ENCODE measurements around the gene RNF144B.
"Not testable (repeated sequence)": the region's sequence is repeated elsewhere in the genome, so short reads cannot be mapped to it uniquely, and the experiment has no call there.

The RNF144B gene

GRCh38 chr6:18409602-18410001 is 22.5 kb downstream of the RNF144B start:
- DNase-seq (ENCODE audit: low read depth): not testable (repeated sequence)

DNA sequence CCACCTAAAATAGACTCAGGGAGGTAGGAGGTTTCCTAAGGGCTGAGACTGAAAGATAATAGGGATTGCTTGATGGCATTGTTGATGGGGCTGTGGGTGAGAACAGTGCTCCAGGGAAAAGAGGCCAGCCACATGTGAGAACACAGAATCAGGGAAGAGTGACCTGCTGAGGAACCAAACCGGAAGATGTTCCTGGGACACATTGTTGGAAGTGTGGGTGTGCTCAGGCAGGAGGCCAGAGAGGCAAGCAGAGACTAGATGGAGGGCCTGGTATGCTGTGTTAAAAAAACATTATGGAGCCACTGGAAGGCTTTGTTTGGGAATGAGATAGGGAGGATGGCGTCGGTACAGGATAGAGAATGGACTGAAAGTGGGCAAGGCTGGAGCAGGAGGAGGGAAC is 23.3 kb downstream of the RNF144B start:
- no peak for DNase-seq (ENCODE audit: low read depth)

DNA sequence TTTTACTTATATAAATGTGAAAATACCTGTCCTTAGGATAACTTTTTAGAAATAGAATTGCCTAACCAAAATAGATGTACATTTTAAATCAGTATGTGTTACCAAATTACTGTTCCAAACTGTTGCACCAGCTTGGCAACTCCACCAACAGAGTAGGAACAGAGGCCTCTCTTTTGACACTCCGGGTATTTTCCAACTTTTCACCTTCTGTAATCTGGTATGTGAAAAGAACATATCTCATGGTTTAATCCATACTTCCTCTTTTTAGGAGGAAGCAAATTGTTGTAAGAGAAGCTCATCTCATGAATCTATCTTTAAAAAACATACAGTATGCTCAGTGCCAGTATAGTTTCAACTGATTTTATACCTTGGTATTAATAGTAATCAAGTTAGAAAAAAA is 24.9 kb downstream of the RNF144B start:
- DNase-seq (ENCODE audit: low read depth): no peak

- DNase-seq (ENCODE audit: low read depth): no peak
These were observed 25.5 kb downstream of the RNF144B start for GRCh38 chr6:18412644-18413043.

DNA sequence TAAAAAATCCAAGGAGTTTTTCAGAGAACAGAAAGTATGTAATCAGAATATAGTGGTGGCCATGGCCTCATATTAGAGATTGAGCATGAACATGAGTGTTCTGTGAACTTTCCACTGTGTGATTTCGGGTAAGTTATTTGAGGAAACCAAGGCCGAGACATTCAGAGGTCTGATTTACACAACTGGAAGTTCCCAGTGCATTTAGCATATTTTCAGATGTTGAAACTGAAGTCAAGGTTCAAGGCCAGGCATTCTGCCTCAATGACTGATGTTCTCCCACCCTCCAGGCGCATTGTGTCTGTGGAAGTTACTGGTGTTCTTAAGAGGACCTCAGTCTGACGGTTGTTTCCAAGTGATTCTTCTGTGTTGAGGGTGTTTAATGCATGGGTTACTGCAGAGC is 26.2 kb downstream of the RNF144B start:
- DNase-seq (ENCODE audit: low read depth): no peak

DNA sequence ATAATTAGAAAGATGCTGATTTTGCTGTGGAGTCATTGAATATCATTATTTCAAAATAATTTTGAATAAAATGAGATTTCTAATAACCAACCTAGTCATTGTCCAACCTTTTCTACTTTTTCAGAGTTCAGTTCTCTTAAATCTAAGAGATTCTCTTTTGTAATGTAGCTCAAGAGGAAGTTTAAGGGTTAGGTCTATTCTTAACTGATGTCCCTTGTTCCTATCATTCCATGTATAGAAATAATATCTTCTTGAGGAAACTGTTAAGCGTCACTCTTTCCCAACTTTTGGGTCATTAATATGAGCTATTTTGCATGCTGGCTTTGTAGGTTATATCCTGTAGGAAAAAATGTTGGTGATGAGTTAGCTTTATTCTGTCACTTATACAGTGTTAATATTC is 27.0 kb downstream of the RNF144B start:
- DNase-seq (ENCODE audit: low read depth): no peak

GRCh38 chr6:18415207-18415606 is 28.1 kb downstream of the RNF144B start:
- no peak for DNase-seq (ENCODE audit: low read depth)

- DNase-seq (ENCODE audit: low read depth): no peak
These were observed 28.7 kb downstream of the RNF144B start for GRCh38 chr6:18415671-18416340.

DNA sequence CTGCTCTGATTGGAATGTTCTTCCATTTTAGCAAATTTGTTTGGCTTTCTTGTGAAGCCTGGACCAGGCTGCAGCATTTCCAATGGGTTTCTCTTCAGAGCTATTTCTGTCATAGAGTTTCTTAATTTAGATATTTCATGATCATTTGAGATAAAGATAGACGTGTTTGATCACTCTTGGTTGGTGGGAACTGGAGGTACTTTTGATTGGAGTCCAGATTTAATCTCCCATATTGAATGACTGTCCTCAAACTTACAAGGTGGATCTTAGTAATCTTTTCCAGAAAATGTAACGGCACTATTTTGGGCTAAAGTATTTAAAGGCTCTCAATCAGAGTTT is 29.2 kb downstream of the RNF144B start:
- no peak for DNase-seq (ENCODE audit: low read depth)

DNA sequence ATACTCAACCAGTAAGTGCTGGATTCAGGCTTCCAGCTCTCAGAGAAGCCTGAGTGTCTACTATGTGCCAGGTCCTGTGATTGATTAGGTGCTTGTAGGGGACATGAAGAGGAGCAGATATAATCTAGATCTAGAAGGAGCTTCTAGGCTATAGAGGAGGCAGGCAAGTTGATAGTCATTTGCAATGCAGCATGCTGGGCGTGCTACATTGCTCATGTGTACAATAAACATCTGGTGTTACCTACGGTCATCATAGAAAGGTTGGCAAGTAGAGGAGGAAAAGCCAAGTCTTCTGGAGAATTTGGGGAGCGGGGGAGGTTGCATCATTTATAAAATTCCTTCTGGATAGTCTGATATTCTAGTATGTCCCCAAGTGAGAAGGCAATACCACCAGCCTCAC is 33.2 kb downstream of the RNF144B start:
- no peak for DNase-seq (ENCODE audit: low read depth)

DNA sequence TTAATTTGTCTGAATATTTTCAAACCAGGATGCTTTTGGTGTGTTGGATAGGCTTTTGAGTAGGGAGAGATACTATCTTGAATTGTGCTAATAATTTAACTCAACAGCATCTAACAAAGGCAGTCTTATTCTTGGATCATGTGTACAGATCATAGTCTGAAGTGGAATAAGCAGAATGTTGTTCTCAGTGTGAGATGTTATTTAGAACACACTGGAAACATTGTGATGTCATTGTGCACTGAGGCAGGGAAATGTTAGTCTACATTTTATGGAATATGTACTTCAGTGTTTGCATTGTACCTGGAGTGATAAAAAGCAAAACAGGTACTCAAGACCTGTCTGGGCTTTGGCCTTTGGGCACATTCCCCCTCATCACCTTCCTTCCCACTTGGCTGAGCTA is 35.0 kb downstream of the RNF144B start:
- DNase-seq (ENCODE audit: low read depth): no peak

GRCh38 chr6:18423426-18423825 is 36.3 kb downstream of the RNF144B start:
- no peak for DNase-seq (ENCODE audit: low read depth)

- DNase-seq (ENCODE audit: low read depth): no peak
These were observed 37.1 kb downstream of the RNF144B start for GRCh38 chr6:18424201-18424600.

DNA sequence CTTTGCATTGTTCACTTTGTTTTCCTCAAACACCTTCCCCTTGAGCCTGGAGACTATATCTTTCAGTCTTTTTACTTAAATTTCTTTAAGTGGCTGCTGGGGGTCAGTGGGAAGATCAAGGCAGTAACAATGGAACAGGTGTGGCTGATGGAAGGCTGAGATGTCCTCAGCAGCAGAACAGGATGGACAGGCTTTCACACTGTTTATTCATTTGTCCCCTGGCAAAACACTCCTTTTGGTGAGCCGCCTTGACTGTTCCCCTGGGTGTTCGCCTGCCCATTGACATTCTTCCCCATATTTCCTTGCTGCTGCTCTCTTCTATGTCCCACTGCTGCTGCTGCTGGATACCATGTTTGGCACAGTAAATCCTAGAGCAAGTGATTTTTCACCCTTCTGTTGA is 38.1 kb downstream of the RNF144B start:
- no peak for DNase-seq (ENCODE audit: low read depth)

GRCh38 chr6:18427296-18427695 is 40.1 kb downstream of the RNF144B start:
- no peak for DNase-seq (ENCODE audit: low read depth)

- no peak for DNase-seq (ENCODE audit: low read depth)
These were observed 42.6 kb downstream of the RNF144B start for GRCh38 chr6:18429655-18430297.

DNA sequence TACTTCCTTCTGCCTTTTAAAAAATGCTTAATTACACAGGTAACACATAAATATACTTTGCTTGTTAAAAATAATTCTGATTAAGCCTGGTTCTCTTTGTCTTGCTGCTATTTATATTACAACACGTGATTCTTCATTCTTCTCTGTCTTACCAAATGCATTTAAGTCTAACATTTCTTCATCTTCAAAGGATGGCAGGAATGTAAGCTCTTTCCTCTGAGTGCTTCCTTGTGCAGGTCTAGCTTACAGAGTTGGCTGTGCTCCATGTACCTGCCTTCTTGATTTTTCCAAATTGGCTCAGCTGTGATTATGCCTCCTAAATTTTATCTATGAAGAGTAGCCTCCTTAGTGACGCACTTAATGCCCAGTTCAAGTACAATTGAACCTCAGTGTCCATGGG is 44.4 kb downstream of the RNF144B start:
- DNase-seq (ENCODE audit: low read depth): no peak

GRCh38 chr6:18432180-18432579 is 45.0 kb downstream of the RNF144B start:
- DNase-seq (ENCODE audit: low read depth): no peak

GRCh38 chr6:18432619-18433018 is 45.5 kb downstream of the RNF144B start:
- DNase-seq (ENCODE audit: low read depth): no peak

DNA sequence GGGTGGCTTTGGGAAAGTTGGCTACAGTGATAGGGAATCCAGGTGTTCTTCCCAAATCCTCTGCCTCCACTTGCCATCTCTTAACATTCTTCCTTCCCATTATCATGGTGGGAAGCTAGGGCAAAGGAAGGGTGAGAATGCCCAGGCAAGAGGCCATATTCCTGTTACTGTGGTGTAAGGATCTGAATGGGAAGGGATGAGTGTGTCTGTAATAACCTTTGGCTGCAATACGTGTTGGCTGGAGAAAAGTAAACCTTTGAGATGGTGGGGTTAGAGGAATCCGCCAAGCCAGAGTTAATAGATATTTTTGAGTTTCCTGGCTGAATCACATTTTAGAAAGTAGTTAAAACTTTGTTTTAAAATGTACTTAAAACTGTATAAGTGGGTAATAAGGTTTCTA is 45.9 kb downstream of the RNF144B start:
- DNase-seq (ENCODE audit: low read depth): no peak

DNA sequence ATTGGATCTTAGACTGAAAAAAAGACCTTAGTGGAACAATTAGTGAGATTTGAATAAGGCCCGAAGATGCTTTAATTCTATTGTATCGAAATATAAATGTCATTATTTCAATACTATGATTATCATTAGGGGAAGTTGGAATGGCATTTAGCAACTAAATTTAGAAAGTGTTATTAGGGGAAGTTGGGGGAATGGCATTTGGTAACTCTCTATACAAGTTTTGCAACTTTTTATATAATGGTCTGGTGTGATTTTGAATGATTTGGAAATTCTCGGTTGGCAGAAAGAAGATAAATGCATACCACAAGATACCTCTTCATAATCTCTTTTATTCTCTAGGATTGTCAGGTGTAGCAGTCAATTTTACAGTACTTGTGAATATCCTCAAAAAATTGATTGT is 49.2 kb downstream of the RNF144B start:
- DNase-seq (ENCODE audit: low read depth): no peak

GRCh38 chr6:18439581-18439980 is 52.4 kb downstream of the RNF144B start:
- DNase-seq (ENCODE audit: low read depth): no peak

DNA sequence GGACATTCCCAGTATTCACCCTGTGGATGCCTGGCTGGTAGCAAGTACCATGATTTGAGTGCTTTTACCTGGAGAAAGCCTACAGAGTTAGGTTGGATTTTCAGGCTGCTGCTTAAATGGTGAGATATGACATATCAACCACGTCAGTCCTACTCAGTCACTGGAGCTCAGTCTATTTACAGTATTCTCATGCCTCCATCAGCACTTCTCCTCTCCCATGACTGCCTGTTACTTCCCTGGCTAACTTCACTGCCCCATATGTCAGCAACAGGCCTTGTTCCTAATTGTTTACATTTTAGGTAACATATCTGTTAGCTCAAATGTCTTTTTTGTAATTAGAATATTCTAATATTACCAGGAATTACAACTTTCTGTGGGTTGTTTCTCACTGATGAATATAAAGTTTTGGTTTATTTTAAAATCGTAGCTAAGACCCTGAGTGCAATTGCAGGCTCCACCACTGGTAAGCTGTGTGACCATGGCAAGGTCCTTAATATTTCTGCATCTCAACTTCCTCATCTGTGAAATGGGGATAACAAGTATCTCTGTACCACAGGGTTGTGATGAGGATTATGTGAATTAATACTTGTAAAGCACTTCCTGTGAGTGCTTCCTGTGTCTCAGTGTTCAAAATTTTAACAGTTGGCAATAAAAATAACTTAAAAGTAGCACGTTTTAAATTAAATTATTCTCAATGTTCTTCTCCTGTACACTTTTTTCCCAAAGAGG is 54.3 kb downstream of the RNF144B start:
- no peak for DNase-seq (ENCODE audit: low read depth)

GRCh38 chr6:18444111-18444510 is 57.0 kb downstream of the RNF144B start:
- peak; percentile 23 for DNase-seq (ENCODE audit: low read depth)
